ENCODE measurements around the gene DNAH10.

DNAH10 gene, protein sequence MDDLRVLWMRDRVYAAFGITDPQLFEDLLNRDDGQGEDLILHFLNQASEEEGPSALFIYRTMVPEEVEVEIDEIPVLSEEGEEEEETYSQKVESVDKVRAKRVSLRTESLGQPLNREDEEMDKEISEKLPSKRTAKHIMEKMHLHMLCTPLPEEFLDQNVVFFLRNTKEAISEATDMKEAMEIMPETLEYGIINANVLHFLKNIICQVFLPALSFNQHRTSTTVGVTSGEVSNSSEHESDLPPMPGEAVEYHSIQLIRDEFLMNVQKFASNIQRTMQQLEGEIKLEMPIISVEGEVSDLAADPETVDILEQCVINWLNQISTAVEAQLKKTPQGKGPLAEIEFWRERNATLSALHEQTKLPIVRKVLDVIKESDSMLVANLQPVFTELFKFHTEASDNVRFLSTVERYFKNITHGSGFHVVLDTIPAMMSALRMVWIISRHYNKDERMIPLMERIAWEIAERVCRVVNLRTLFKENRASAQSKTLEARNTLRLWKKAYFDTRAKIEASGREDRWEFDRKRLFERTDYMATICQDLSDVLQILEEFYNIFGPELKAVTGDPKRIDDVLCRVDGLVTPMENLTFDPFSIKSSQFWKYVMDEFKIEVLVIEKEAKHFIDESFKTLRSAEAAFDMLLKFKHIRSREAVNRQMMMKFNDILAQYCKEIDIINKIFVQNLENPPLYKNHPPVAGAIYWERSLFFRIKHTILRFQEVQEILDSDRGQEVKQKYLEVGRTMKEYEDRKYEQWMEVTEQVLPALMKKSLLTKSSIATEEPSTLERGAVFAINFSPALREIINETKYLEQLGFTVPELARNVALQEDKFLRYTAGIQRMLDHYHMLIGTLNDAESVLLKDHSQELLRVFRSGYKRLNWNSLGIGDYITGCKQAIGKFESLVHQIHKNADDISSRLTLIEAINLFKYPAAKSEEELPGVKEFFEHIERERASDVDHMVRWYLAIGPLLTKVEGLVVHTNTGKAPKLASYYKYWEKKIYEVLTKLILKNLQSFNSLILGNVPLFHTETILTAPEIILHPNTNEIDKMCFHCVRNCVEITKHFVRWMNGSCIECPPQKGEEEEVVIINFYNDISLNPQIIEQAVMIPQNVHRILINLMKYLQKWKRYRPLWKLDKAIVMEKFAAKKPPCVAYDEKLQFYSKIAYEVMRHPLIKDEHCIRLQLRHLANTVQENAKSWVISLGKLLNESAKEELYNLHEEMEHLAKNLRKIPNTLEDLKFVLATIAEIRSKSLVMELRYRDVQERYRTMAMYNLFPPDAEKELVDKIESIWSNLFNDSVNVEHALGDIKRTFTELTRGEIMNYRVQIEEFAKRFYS (N-terminal part only)

GRCh38 chr12:123761841-123762714 is at the start of gene DNAH10:
Gene DNAH10 (plus strand): TSS chr12:123762301. CDS start chr12:123762337, 36 bp downstream.
- Histone ChIP-seq H3K9me3 (ENCODE audit: control insufficient read depth, insufficient read depth, low read depth, low read length) (no peaks in the 10 kb centered on the region), H3K9ac (ENCODE audit: low read length) (peak within 1 kb of the TSS; percentile 45), H3K27ac (ENCODE audit: low read depth, low read length) (no peak within 1 kb of the TSS), H3K27me3 (ENCODE audit: control insufficient read depth, insufficient read depth, low read length) (peaks cover 20% of the 10 kb centered on the region), H3K4me3 (ENCODE audit: low read depth, low read length) (peak within 1 kb of the TSS; percentile 94), H3K36me3 (ENCODE audit: control insufficient read depth, insufficient read depth, low read length) (peaks cover 24% of the 10 kb centered on the region), H3K4me1 (ENCODE audit: control insufficient read depth, insufficient read depth, low read length) (peaks cover 4% of the 10 kb centered on the region; the same call in 1 of the 2 replicates)

DNA sequence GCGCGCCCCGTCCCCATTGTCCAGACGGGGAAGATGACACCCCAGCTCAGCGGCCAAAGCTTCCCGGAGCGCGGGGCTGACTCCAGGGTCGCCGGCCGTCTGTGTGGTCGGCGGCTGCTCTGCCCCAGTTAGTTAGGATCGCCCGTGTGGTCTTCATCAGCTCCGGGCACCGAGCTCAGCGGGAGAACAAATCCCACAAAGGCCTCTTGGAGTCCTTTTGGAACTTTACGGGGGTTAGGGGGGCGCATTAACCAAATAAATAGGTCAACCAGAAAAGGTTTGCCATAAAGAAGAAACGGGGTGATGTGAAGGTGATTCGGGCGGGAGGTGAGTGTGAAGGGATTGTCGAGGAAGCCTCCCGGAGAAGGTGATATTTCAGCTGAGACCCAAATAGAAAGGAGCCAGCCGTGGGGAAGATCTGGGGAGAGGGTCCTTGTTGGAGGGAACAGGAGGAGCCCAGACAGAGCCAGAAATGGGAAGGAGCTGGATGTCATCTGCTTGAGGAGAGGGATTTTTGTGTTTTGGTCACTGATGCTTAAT is 49.3 kb upstream of the DNAH10 start:
- peak overlapping the region; percentile 74; the same call in 1 of the 2 replicates for H3K27ac ChIP-seq (ENCODE audit: low read depth, low read length)
- no peaks in the 10 kb centered on the region for H3K9me3 ChIP-seq (ENCODE audit: control insufficient read depth, insufficient read depth, low read depth, low read length)
- H3K27me3 ChIP-seq (ENCODE audit: control insufficient read depth, insufficient read depth, low read length): no peaks in the 10 kb centered on the region
- H3K4me1 ChIP-seq (ENCODE audit: control insufficient read depth, insufficient read depth, low read length): peaks cover 12% of the 10 kb centered on the region
- peak overlapping the region; percentile 99 for H3K4me3 ChIP-seq (ENCODE audit: low read depth, low read length)
- peak overlapping the region; percentile 95 for H3K9ac ChIP-seq (ENCODE audit: low read length)
- H3K36me3 ChIP-seq (ENCODE audit: control insufficient read depth, insufficient read depth, low read length): no peaks in the 10 kb centered on the region; the same call in 1 of the 2 replicates

DNA sequence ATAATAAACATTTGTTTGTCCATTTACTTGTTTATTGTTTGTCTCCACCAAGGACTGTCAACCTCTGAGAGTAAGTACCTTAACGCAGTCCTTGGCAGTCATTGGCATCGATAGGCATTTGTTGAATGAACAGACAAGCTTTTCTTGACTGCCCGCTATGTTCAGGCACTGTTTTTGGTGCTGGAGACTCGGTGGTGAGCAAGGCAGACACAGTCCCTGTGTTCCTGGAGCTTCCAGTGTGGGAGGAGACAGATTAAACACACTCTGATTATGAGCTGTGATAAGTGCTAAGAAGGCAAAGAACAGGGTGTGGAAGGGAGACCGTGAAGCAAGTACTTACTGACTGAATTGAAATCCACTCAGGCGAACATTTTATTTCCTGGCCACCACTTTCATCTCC is 48.7 kb upstream of the DNAH10 start:
- Histone ChIP-seq H3K4me3 (ENCODE audit: low read depth, low read length) (peak overlapping the region; percentile 99), H3K36me3 (ENCODE audit: control insufficient read depth, insufficient read depth, low read length) (no peaks in the 10 kb centered on the region), H3K27ac (ENCODE audit: low read depth, low read length) (no peak overlapping the region)

GRCh38 chr12:123713823-123714585 is 48.1 kb upstream of the DNAH10 start:
- Histone ChIP-seq H3K27me3 (ENCODE audit: control insufficient read depth, insufficient read depth, low read length) (no peaks in the 10 kb centered on the region), H3K4me3 (ENCODE audit: low read depth, low read length) (peak overlapping the region; percentile 99), H3K9ac (ENCODE audit: low read length) (no peak overlapping the region), H3K27ac (ENCODE audit: low read depth, low read length) (no peak overlapping the region), H3K36me3 (ENCODE audit: control insufficient read depth, insufficient read depth, low read length) (peaks cover 3% of the 10 kb centered on the region; the same call in 1 of the 2 replicates), H3K4me1 (ENCODE audit: control insufficient read depth, insufficient read depth, low read length) (peaks cover 12% of the 10 kb centered on the region), H3K9me3 (ENCODE audit: control insufficient read depth, insufficient read depth, low read depth, low read length) (no peaks in the 10 kb centered on the region)

More for the DNA sequence above, 48.7 kb upstream of the DNAH10 start:
- Histone ChIP-seq H3K27me3 (ENCODE audit: control insufficient read depth, insufficient read depth, low read length) (no peaks in the 10 kb centered on the region), H3K9me3 (ENCODE audit: control insufficient read depth, insufficient read depth, low read depth, low read length) (no peaks in the 10 kb centered on the region), H3K4me1 (ENCODE audit: control insufficient read depth, insufficient read depth, low read length) (peaks cover 12% of the 10 kb centered on the region), H3K9ac (ENCODE audit: low read length) (peak overlapping the region; percentile 95)

DNA sequence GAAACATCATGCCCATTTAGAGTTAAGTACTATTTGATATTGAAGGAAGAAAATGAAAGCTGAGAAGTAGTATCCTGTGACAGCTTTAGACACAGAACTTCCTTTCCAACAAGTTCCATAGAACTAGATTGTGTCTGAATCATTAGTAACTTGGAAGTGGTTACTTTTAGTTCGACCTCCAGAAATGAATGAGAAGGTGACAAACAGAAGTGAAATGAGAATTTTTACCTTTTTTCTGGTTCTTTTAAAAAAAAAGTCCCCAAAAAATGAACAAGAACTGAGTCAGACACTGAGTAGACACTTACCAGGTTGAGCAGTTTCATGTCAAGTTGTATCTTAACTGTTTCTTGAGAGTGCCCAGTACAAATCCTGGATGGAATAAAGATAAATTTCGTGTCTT is 46.9 kb upstream of the DNAH10 start:
- H3K4me3 ChIP-seq (ENCODE audit: low read depth, low read length): no peak overlapping the region

DNA sequence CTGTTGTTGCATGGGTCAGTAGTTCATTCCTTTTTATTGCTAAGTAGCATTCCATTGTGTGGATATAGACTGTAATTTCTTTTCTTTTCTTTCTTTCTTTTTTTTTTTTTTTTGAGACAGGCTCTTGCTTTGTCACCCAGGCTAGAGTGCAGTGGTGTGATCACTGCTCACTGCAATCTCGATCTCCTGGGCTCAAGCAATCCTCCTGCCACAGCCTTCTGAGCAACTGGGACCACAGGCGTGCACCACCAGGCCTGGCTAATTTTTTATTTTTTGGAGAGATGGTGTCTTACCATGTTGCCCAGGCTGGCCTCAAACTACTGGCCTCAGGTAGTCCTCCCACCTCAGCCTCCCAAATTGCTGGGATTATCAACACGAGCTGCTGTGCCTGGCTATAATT is 44.8 kb upstream of the DNAH10 start:
- no peaks in the 10 kb centered on the region for H3K9me3 ChIP-seq (ENCODE audit: control insufficient read depth, insufficient read depth, low read depth, low read length)
- H3K36me3 ChIP-seq (ENCODE audit: control insufficient read depth, insufficient read depth, low read length): peaks cover 32% of the 10 kb centered on the region
- no peak overlapping the region for H3K4me3 ChIP-seq (ENCODE audit: low read depth, low read length)
- H3K4me1 ChIP-seq (ENCODE audit: control insufficient read depth, insufficient read depth, low read length): peaks cover 12% of the 10 kb centered on the region
- H3K27me3 ChIP-seq (ENCODE audit: control insufficient read depth, insufficient read depth, low read length): no peaks in the 10 kb centered on the region
- H3K27ac ChIP-seq (ENCODE audit: low read depth, low read length): no peak overlapping the region
- no peak overlapping the region for H3K9ac ChIP-seq (ENCODE audit: low read length)

More for the DNA sequence above, 46.9 kb upstream of the DNAH10 start:
- Histone ChIP-seq H3K27me3 (ENCODE audit: control insufficient read depth, insufficient read depth, low read length) (no peaks in the 10 kb centered on the region), H3K36me3 (ENCODE audit: control insufficient read depth, insufficient read depth, low read length) (peaks cover 11% of the 10 kb centered on the region), H3K4me1 (ENCODE audit: control insufficient read depth, insufficient read depth, low read length) (peaks cover 12% of the 10 kb centered on the region), H3K9me3 (ENCODE audit: control insufficient read depth, insufficient read depth, low read depth, low read length) (no peaks in the 10 kb centered on the region), H3K9ac (ENCODE audit: low read length) (no peak overlapping the region), H3K27ac (ENCODE audit: low read depth, low read length) (no peak overlapping the region)

- Histone ChIP-seq H3K36me3 (ENCODE audit: control insufficient read depth, insufficient read depth, low read length) (peaks cover 52% of the 10 kb centered on the region), H3K27ac (ENCODE audit: low read depth, low read length) (no peak overlapping the region; the same call in 1 of the 2 replicates)
Observed at GRCh38 chr12:123720141-123720814, 41.8 kb upstream of the DNAH10 start.

DNA sequence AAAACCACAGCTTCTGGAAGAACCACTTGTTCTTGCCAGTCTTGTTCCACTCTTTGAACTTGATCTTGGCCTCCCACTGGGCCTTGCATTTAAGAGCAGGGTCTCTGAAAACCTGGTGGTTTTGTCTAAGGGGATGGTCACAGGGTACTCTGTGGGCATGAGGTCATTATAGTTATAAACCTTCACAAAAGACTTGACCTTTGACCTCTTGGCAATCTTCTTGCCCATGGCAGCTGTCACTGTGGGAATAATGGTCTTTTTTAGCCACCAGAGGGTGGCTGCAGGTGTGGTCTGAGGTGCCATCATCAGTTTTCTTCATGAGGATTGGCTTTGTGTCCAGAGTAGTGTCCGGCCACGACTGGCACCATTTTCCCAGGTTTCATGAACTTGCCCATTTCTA is 40.9 kb upstream of the DNAH10 start:
- no peaks in the 10 kb centered on the region for H3K4me1 ChIP-seq (ENCODE audit: control insufficient read depth, insufficient read depth, low read length)
- no peaks in the 10 kb centered on the region for H3K27me3 ChIP-seq (ENCODE audit: control insufficient read depth, insufficient read depth, low read length)
- no peak overlapping the region for H3K4me3 ChIP-seq (ENCODE audit: low read depth, low read length)
- H3K36me3 ChIP-seq (ENCODE audit: control insufficient read depth, insufficient read depth, low read length): peaks cover 62% of the 10 kb centered on the region
- no peak overlapping the region for H3K27ac ChIP-seq (ENCODE audit: low read depth, low read length)
- no peak overlapping the region for H3K9ac ChIP-seq (ENCODE audit: low read length)
- no peaks in the 10 kb centered on the region for H3K9me3 ChIP-seq (ENCODE audit: control insufficient read depth, insufficient read depth, low read depth, low read length)

More at GRCh38 chr12:123720141-123720814, 41.8 kb upstream of the DNAH10 start:
- Histone ChIP-seq H3K27me3 (ENCODE audit: control insufficient read depth, insufficient read depth, low read length) (no peaks in the 10 kb centered on the region), H3K4me1 (ENCODE audit: control insufficient read depth, insufficient read depth, low read length) (no peaks in the 10 kb centered on the region), H3K9me3 (ENCODE audit: control insufficient read depth, insufficient read depth, low read depth, low read length) (no peaks in the 10 kb centered on the region), H3K4me3 (ENCODE audit: low read depth, low read length) (no peak overlapping the region), H3K9ac (ENCODE audit: low read length) (no peak overlapping the region)

DNA sequence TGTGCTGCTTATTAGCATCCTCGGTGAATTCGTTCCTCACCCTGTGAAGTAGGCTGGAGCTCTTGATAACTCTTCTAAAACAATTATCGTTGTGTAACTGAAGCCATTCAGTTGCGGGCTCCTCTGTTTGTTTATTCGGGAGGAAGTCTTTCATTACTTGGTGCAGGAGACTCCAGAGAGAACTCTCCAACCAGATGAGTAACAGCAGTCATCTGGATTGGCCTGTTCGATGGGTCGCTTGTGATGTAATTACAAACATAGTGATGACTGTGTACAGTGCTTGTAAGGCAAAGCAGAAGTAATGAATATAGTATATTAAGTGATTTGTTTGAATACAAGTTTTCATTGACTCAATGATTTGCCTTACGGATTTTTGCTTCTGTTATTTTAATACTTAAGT is 39.1 kb upstream of the DNAH10 start:
- Histone ChIP-seq H3K9me3 (ENCODE audit: control insufficient read depth, insufficient read depth, low read depth, low read length) (no peaks in the 10 kb centered on the region), H3K4me1 (ENCODE audit: control insufficient read depth, insufficient read depth, low read length) (no peaks in the 10 kb centered on the region), H3K9ac (ENCODE audit: low read length) (no peak overlapping the region), H3K4me3 (ENCODE audit: low read depth, low read length) (no peak overlapping the region), H3K27ac (ENCODE audit: low read depth, low read length) (no peak overlapping the region), H3K27me3 (ENCODE audit: control insufficient read depth, insufficient read depth, low read length) (no peaks in the 10 kb centered on the region), H3K36me3 (ENCODE audit: control insufficient read depth, insufficient read depth, low read length) (peaks cover 78% of the 10 kb centered on the region)
